ENCODE measurements around the gene CAMK2D. TPM values are rescaled to one million over a fixed set of nuclear protein-coding genes. Genes with fewer than 3 reads are reported as not detected.

CAMK2D gene
- total RNA-seq, 1 experiment from 2014 or later: 32.1 TPM

DNA sequence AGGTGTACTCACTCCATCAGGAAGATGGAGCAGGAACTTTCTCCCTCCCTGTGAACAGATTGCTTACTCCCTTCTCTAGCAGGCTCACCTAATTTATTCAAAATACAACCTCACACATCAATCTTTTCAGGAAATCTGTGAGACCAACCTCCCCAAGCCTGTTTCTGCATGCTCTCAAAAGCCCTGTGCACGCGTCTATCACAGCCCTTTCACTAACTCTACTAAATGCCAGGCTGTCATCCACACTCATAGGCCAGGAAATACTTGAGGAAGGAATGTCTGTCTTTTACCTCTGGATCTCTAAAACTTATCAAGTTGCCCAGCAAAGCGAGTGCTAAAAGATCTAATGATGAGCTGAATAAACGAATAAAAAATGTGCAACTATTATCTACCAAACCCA lies 11.2 kb downstream of the CAMK2D start:
- BruUV-seq (replicated peaks): no TSS peak

DNA sequence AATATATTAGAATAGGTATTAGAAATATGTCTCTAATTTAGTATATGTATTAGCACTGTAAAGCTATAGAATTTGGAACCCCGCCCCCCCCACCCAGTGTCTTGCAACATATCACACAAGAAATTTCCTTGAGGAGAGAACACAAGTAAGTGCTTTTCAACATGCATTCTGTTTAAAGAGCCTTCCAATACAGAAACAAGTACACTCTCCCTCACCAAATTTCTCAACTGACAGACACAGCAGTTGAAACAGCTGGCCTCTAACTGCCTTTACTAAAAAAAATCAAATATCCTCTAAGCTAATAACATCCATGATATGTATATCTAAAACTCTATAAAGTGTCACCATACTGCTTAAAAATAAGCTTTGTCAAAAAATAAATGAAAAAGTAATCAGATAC lies 12.4 kb downstream of the CAMK2D start:
- intact Hi-C loops (cut with micrococcal nuclease): no loop called here
- ChIA-PET CTCF (no interaction called here), POLR2A (interaction anchor here (1.0 kb wide), 2 partner anchors 12 to 58 kb away, joined by 3 read pairs; no protein-coding TSS in a partner anchor)
- TF ChIP-seq, protein P1, sequence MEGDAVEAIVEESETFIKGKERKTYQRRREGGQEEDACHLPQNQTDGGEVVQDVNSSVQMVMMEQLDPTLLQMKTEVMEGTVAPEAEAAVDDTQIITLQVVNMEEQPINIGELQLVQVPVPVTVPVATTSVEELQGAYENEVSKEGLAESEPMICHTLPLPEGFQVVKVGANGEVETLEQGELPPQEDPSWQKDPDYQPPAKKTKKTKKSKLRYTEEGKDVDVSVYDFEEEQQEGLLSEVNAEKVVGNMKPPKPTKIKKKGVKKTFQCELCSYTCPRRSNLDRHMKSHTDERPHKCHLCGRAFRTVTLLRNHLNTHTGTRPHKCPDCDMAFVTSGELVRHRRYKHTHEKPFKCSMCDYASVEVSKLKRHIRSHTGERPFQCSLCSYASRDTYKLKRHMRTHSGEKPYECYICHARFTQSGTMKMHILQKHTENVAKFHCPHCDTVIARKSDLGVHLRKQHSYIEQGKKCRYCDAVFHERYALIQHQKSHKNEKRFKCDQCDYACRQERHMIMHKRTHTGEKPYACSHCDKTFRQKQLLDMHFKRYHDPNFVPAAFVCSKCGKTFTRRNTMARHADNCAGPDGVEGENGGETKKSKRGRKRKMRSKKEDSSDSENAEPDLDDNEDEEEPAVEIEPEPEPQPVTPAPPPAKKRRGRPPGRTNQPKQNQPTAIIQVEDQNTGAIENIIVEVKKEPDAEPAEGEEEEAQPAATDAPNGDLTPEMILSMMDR (IDR thresholded peaks at IDR 0.05; ENCODE audit: unreplicated experiment): no peak
- no TSS peak for BruUV-seq (replicated peaks)
- Mint-ChIP-seq H3K36me3 (ENCODE audit: insufficient read depth, unreplicated experiment) (peaks cover 11% of the 10 kb centered on the region), H3K4me1 (ENCODE audit: insufficient read depth, unreplicated experiment) (peaks cover 12% of the 10 kb centered on the region), H3K27ac (ENCODE audit: low read depth, unreplicated experiment) (no peak overlapping the region), H3K9me3 (ENCODE audit: unreplicated experiment) (peaks cover 7% of the 10 kb centered on the region), H3K4me3 (ENCODE audit: unreplicated experiment) (no peak overlapping the region), H3K27me3 (ENCODE audit: insufficient read depth, unreplicated experiment) (no peaks in the 10 kb centered on the region)
- DNase-seq (ENCODE audit: unreplicated experiment): no peak

More for the DNA sequence above, 11.2 kb downstream of the CAMK2D start:
- no peak for DNase-seq (ENCODE audit: unreplicated experiment)
- Mint-ChIP-seq H3K27ac (ENCODE audit: low read depth, unreplicated experiment) (no peak overlapping the region), H3K36me3 (ENCODE audit: insufficient read depth, unreplicated experiment) (peaks cover 11% of the 10 kb centered on the region), H3K27me3 (ENCODE audit: insufficient read depth, unreplicated experiment) (no peaks in the 10 kb centered on the region), H3K4me1 (ENCODE audit: insufficient read depth, unreplicated experiment) (peaks cover 12% of the 10 kb centered on the region), H3K4me3 (ENCODE audit: unreplicated experiment) (no peak overlapping the region), H3K9me3 (ENCODE audit: unreplicated experiment) (peaks cover 7% of the 10 kb centered on the region)
- ChIA-PET POLR2A (no interaction called here), CTCF (interaction anchor here (0.6 to 0.7 kb wide), 3 partner anchors 80 to 292 kb away, joined by 3 to 4 read pairs (median 3); no protein-coding TSS in a partner anchor)
- TF ChIP-seq, protein P1 (IDR thresholded peaks at IDR 0.05; ENCODE audit: unreplicated experiment): no peak
- intact Hi-C loops (cut with micrococcal nuclease): loop anchor here (10.0 kb wide), 1 partner anchor 95 kb away; no protein-coding TSS in a partner anchor

DNA sequence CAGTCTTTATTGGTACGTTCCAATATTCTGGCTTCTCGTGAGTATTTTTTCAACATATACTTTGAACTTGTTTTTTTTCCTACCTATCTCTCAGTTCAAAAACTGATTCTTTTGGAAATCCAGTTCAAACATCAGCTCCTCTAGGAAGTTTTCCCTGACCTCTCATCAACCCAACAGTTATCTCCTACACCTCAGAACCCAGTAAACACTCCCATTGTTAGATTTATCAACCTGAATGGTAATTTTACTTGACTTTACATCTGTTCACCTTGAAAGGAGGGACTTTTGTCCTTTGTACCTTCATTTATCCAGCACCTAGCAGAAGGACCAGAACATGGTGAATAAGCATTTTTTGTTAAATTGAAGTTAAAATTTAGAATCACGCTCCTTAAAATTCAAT lies 13.6 kb downstream of the CAMK2D start:
- TF ChIP-seq, protein P1 (IDR thresholded peaks at IDR 0.05; ENCODE audit: unreplicated experiment): no peak
- BruUV-seq (replicated peaks): no TSS peak
- DNase-seq (ENCODE audit: unreplicated experiment): no peak
- no peak overlapping the region for H3K4me3 Mint-ChIP-seq (ENCODE audit: unreplicated experiment)
- H3K27ac Mint-ChIP-seq (ENCODE audit: low read depth, unreplicated experiment): no peak overlapping the region
- H3K36me3 Mint-ChIP-seq (ENCODE audit: insufficient read depth, unreplicated experiment): peaks cover 11% of the 10 kb centered on the region
- H3K9me3 Mint-ChIP-seq (ENCODE audit: unreplicated experiment): peaks cover 7% of the 10 kb centered on the region
- peaks cover 12% of the 10 kb centered on the region for H3K4me1 Mint-ChIP-seq (ENCODE audit: insufficient read depth, unreplicated experiment)
- H3K27me3 Mint-ChIP-seq (ENCODE audit: insufficient read depth, unreplicated experiment): no peaks in the 10 kb centered on the region
- ChIA-PET POLR2A (interaction anchor here (0.6 to 1.4 kb wide), 2 partner anchors 13 to 14 kb away, joined by 3 to 4 read pairs; no protein-coding TSS in a partner anchor), CTCF (interaction anchor here (0.7 kb wide), 1 partner anchor 13 kb away, joined by 4 read pairs; no protein-coding TSS in a partner anchor)
- intact Hi-C loops (cut with micrococcal nuclease): no loop called here

DNA sequence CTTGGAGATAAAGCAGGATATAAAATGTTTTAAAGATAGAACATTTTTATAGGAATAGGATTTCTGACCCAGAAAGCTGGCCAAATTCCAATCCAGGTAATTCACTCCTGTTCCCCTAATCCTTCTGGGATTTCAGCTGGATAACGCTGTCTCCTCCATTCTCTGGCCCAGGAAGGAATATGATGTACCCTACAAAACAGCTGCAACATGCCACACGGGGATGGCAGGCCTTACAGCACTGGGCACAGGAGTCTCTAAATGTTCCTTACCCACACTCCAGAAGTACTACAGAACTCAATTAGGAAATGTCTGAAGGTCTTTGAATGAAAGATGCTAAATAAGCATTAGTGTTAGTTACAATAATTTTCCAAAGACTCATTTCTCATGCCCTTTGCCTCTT lies 15.8 kb downstream of the CAMK2D start:
- H3K4me1 Mint-ChIP-seq (ENCODE audit: insufficient read depth, unreplicated experiment): peaks cover 15% of the 10 kb centered on the region
- TF ChIP-seq, protein P1 (IDR thresholded peaks at IDR 0.05; ENCODE audit: unreplicated experiment): no peak
- DNase-seq (ENCODE audit: unreplicated experiment): no peak
- no peak overlapping the region for H3K27ac Mint-ChIP-seq (ENCODE audit: low read depth, unreplicated experiment)
- H3K4me3 Mint-ChIP-seq (ENCODE audit: unreplicated experiment): no peak overlapping the region
- peaks cover 3% of the 10 kb centered on the region for H3K9me3 Mint-ChIP-seq (ENCODE audit: unreplicated experiment)
- H3K27me3 Mint-ChIP-seq (ENCODE audit: insufficient read depth, unreplicated experiment): no peaks in the 10 kb centered on the region
- H3K36me3 Mint-ChIP-seq (ENCODE audit: insufficient read depth, unreplicated experiment): peaks cover 6% of the 10 kb centered on the region
- ChIA-PET CTCF (no interaction called here), POLR2A (interaction anchor here (0.9 kb wide), 1 partner anchor 353 kb away, joined by 5 read pairs; no protein-coding TSS in a partner anchor)
- intact Hi-C loops (cut with micrococcal nuclease): no loop called here
- BruUV-seq (replicated peaks): no TSS peak

All from MCF 10A (cell line).